Gastrocnemius medialis (tissue), 4 donors: ENCODE data around the gene C5orf46.

Source experiments
- POLR2A ChIP-seq, 2 donors: fragments of 450-650 bp; IDR thresholded peaks; one replicate each; pipeline ENCODE4 v1.6.1; 2017; ENCODE audit warnings: antibody characterized with exemption in 2 of 2, mild to moderate bottlenecking in 2 of 2, moderate library complexity in 2 of 2
- TF ChIP-seq, protein P1 (sequence below), 5 experiments: fragments of 450-650 bp in 3 of 5; fragments of 200-600 bp in 2 of 5; sonication (generic) in 2 of 5; IDR thresholded peaks in 4 of 5; conservative IDR thresholded peaks in 1 of 5; 1 replicate in 4 of 5; 2 replicates in 1 of 5; pipeline ENCODE4 v1.5.1; 2016 to 2019; ENCODE audit warnings: antibody characterized with exemption in 5 of 5, mild to moderate bottlenecking in 3 of 5, moderate library complexity in 3 of 5

DNA sequence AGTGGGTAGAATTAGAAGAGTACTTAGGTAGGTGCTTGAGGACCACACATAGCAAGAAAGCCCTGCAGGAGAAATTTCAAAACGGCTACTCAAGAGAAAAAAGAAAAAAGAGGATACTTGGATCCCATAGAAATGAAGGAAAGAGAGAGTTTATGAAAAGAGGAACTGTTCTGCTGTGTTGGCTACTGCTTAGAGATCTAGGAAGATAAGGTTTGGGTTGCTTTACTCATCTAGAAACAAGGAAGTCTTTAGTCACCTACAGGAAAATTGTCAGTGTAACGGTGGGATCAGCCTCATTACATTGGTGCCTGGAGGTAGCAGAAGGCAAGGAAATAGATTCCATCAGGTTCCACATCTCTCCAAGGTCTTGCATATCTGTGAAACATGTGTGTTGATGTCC, 14.8 kb upstream of the C5orf46 start:
- TF ChIP-seq, protein P1, sequence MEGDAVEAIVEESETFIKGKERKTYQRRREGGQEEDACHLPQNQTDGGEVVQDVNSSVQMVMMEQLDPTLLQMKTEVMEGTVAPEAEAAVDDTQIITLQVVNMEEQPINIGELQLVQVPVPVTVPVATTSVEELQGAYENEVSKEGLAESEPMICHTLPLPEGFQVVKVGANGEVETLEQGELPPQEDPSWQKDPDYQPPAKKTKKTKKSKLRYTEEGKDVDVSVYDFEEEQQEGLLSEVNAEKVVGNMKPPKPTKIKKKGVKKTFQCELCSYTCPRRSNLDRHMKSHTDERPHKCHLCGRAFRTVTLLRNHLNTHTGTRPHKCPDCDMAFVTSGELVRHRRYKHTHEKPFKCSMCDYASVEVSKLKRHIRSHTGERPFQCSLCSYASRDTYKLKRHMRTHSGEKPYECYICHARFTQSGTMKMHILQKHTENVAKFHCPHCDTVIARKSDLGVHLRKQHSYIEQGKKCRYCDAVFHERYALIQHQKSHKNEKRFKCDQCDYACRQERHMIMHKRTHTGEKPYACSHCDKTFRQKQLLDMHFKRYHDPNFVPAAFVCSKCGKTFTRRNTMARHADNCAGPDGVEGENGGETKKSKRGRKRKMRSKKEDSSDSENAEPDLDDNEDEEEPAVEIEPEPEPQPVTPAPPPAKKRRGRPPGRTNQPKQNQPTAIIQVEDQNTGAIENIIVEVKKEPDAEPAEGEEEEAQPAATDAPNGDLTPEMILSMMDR (IDR thresholded peaks at IDR 0.05 in 4 of 5, conservative IDR thresholded peaks at IDR 0.05 in 1 of 5), result no peak
- TF ChIP-seq POLR2A (IDR thresholded peaks at IDR 0.05), result no peak
